OCI-LY3 (cell line): Measurements from ENCODE around the gene TNS1.

Experiments used
- CTCF ChIP-seq: fragments of 200-600, 300-600 bp; sonication (generic); IDR thresholded peaks from 2 replicates; pipeline ENCODE4 v1.5.1; 2014; ENCODE audit warnings: antibody characterized with exemption, low read length, low read depth
- EZH2phosphoT487 ChIP-seq: fragments of 200-600 bp; shearing (Covaris generic); IDR thresholded peaks from 2 replicates; pipeline ENCODE4 v1.6.1; 2018; ENCODE audit warnings: antibody characterized with exemption, mixed run types, low read depth

- no peak for TF ChIP-seq CTCF
- no peak for TF ChIP-seq EZH2phosphoT487
These were observed 83.6 kb downstream of the TNS1 start for GRCh38 chr2:217919204-217919603.
